Stimulated activated CD4-positive, alpha-beta T cell treated with anti-CD3 and anti-CD28 coated beads, Interleukin-12 subunit alpha, Interleukin-12 subunit beta, amount 100 ng/mL, for 24 hours (primary cell): ENCODE results near the gene RPS27L.
"Not testable (repeated sequence)": the region's sequence is repeated elsewhere in the genome, so short reads cannot be mapped to it uniquely, and the experiment has no call there.

Experiments used
- DNase-seq, 2 experiments: peaks; one replicate each; pipeline ENCODE4 v3.0.0-alpha.2; 2020; ENCODE audit warnings: low read depth in 2 of 2

The RPS27L gene

DNA sequence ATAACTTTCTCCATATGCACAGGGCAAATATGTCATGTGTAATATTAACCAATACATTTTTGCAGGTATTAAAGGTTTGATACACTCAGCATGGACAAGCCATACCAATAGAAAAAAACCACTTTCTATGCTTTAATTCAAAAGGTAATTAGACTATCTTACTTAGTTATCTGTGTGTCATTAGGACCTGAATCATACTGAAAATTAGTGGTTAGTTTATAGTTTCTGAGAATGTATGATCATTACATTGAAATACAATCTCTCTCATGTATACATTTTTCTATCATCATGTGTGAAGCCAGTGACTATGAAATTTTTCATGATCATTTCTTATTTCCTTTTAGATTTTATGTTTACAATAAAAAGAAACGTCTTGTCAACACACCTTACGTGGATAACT is 16.3 kb downstream of the RPS27L start:
- no peak for DNase-seq

DNA sequence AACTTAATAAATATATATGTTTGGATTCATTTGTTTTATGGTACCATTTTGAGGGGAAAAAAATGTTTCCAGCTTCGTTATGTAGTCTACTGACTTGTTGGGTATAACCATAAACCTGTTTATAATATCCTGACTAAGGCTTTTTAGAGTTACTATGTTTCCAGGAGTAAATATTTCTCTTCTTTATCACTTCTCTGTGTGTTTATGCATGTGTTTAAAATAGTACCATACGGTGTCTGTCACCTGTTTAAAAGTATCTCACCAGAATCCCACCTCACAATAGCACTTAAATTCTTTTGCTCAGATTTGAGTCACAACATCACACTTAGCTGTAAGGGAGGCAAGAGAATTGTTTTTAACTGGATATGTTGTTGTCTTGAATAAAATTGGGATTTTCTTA is 20.5 kb downstream of the RPS27L start:
- no peak for DNase-seq

DNA sequence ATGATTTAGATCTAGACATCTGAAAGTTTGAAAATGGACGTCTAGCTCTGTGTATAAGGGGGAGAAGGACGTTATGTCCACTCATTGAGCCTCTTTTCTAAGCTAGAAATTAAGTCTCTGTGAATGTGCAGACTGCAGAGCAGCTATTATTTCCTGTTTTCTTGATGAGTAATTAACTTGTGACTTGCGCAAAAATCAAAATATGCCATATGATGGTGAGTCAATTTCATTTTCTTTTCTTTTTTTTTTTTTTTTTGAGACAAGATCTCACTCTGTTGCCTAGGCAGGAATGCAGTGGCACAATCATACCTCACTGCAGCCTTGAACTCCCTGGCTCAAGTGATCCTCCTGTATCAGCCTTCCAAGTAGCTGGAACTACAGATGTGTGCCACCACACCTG is 21.5 kb downstream of the RPS27L start:
- DNase-seq = no peak

DNA sequence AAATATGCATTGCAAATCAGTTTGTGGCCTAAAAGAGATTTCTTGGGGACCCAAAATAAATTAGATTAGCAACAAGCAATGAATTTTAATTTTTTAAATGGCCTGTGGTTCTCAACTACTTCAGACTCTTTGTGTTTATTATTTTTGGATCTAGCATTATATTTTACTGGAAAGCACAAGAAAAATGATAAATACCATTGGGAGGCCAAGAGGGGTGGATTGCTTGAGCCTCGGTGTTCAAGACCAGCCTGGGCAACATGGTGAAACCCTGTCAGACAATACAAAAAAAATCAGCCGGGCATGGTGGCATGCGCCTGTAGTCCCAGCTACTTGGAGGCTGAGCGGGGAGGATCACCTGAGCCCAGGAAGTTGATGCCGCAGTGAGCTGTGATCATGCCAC is 22.0 kb downstream of the RPS27L start:
- DNase-seq = no peak

DNA sequence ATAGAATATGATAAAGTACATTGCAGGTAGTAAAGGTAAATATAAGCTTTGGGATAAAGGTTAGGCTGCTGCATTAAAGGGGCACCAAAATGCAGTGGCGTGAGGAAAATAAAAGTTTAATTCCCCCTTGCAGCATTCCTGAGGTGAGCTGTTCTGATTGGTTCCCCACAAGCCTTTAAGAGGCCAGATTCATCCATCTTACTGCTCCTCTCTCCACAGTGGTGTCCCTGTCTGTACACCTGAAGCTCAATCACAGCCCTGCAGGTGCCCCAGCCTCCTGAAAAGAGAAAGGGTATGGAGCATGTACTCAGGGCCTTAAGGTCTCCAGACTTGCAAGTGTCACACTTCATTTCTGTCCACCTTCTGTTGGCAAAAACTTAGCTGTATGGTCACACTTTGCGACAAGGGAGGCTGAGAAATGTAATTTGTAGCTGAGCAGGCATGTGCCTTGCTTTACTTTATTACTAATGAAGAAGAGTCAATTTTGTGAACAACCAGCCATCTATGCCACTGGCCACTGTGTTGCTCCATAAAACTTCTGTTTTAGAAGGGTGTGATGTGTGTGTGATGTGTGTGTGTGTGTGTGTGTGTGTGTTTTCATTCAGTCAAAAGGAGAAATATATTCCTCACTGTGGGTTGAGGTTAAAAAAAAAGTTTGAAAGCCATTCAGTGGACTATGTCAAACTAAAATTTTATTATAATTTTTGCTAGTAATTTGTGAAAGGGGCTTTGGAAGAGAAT is 22.9 kb downstream of the RPS27L start:
- no peak for DNase-seq

GRCh38 chr15:63133786-63134185 is 23.5 kb downstream of the RPS27L start:
- DNase-seq = no peak

DNA sequence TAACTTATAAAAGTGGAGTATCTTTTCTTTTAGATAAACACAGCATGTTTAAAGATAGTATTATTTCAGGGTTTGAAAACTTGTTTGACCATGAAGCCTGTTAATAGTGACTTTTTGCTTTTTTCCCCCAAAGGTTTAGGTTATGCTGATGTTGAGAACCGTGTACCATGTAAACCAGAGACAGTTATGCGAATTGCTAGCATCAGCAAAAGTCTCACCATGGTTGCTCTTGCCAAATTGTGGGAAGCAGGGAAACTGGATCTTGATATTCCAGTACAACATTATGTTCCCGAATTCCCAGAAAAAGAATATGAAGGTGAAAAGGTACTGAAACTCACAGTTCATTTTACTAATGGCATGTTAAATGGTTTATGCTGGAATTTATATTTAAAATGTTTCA is 30.6 kb downstream of the RPS27L start:
- no peak for DNase-seq

DNA sequence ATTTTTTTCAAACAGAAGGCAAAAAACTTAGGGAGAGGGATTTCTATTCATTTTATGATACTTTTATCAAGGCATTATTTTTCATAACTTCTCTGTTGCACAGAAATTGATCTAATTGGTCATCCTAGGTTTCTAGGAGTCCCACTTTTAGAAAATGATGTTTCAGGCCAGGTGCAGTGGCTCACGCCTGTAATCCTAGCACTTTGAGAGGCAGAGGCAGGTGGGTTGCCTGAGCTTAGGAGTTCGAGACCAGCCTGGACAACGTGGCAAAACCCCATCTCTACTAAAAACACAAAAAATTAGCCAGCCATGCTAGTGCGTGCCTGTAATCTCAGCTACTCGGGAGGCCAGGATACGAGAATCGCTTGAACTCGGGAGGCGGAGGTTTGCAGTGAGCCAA is 32.8 kb downstream of the RPS27L start:
- DNase-seq = no peak

DNA sequence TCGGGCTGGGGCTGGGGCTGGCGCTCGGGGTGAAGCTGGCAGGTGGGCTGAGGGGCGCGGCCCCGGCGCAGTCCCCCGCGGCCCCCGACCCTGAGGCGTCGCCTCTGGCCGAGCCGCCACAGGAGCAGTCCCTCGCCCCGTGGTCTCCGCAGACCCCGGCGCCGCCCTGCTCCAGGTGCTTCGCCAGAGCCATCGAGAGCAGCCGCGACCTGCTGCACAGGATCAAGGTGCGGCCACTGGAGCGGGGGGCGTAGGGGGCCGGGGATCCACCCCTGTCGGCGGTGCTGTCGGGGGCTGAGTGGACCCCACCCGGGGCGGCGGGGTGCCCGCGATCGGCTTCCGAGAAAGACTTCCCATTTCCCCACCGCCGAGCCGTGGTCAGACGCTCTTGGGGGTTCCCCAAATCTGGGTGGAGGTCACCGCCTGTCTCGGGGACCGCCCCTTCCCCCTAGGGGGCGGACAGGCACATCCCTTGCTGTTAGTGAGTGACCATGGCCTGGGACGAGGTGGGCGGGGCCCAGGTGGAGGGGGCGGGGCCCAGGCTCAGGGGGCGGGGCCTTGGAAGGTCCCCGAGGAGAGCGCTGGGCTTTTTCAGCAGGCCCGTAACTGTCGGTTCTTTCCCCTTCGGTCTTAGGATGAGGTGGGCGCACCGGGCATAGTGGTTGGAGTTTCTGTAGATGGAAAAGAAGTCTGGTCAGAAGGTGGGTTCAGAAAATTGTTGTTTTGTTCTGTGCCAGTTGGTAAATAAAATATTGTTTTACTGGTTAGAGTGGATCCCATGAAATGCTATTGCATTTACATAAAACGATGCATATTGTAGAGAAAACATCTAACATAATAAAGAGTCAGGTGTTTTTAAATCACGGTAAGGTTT is 35.0 kb downstream of the RPS27L start:
- peak; percentile 24 to 57 for DNase-seq

DNA sequence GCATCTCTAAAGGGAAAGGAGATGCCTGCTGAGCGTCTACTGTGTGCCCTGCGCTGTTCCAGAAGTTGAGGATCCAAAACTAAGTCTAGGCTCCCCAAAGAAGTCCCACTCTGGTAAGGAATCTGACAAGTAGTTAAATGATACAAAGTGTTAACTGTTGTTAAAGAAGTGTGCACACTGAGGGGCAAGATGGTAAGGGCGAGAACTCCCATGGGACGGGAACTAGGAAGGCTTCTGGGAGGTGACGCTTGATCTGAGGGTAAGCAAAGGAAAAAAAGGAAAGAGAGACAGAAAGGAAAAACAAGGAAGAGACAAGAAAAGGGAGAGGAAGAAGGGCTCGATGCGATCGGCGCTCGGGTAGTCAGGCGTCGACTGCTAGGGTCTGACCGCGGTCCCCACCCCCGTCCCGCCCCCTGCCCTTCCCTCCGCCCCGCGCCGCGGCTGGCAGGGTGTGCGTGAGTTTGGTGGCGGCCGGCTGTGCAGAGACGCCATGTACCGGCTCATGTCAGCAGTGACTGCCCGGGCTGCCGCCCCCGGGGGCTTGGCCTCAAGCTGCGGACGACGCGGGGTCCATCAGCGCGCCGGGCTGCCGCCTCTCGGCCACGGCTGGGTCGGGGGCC is 35.8 kb downstream of the RPS27L start, which contains the start of gene LACTB:
Gene LACTB (plus strand): TSS at position 480 of the 620 bp plus-strand sequence. CDS start 11 bp downstream, at position 491.
- peak; percentile 57 to 67 for DNase-seq

GRCh38 chr15:63118854-63119253 is 38.4 kb downstream of the RPS27L start:
- no peak for DNase-seq

- no peak for DNase-seq
Measured at GRCh38 chr15:63114465-63114864, 42.8 kb downstream of the RPS27L start.

GRCh38 chr15:63112871-63113270 is 44.4 kb downstream of the RPS27L start:
- DNase-seq = no peak

- no peak for DNase-seq
Measured at GRCh38 chr15:63111481-63111880, 45.8 kb downstream of the RPS27L start.

DNA sequence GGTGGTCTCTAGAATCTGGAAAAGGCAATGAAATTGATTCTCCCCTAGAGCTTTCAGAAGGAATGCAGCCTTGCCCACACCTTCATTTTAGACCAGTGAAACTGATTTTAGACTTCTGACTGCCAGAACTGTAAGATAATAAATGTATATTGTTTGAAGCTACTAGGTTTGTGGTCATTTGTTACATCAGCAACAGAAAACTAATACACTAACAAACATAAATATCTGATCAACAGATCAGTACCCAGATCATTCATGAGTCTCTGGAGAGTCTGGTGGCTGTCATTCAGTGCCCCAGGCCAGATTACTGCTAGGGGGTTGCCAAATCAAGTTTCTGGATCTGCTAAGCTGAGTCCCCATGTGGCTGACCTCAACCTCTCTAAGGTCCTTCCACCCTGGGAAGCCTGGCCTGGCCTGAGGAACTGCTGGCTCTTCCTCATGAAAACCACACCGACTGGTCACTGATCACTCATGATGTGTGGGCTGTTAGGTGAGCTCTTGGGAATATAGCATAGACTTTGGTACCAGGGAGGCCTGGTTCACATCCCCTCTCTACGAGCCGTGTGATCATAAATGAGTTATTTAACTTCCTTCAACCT is 46.8 kb downstream of the RPS27L start:
- DNase-seq = no peak

DNA sequence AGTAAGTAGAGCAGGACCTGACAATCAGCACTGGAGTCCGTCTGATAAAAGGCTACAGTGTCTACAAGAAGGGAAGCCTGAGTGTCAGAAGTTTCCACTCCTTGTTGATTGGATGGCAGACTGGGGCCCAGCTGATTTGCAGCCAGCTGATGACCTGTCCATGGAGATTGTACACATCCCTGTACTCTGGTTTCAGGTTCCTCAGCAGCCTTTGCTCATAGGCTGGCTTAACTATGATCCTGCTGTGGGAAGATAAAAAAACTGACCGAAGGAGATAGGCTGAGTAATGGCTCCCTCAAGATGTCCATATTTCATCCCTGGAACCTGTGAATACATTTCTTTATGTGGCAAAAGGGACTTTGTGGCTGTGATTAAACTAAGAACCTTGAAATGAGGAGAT is 47.4 kb downstream of the RPS27L start:
- no peak for DNase-seq

DNA sequence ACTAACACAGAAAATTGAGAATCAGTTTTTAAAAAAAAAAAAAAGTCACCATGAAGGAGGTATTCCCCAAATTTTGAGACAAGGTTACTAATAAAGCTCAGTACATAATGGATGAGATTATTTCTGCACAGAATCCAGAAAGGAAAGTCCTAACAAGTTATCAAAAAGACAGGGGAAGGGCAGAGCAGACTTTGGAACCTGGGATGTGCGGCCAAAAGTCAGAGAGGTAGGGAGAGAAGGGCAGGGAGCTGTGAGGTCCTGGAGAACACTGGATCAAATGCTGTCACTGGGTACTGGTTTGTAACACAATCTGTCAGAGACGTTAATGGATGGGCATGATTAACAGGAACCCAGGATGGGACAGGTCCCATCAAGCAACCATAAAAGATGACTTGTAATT is 47.8 kb downstream of the RPS27L start:
- no peak for DNase-seq

DNA sequence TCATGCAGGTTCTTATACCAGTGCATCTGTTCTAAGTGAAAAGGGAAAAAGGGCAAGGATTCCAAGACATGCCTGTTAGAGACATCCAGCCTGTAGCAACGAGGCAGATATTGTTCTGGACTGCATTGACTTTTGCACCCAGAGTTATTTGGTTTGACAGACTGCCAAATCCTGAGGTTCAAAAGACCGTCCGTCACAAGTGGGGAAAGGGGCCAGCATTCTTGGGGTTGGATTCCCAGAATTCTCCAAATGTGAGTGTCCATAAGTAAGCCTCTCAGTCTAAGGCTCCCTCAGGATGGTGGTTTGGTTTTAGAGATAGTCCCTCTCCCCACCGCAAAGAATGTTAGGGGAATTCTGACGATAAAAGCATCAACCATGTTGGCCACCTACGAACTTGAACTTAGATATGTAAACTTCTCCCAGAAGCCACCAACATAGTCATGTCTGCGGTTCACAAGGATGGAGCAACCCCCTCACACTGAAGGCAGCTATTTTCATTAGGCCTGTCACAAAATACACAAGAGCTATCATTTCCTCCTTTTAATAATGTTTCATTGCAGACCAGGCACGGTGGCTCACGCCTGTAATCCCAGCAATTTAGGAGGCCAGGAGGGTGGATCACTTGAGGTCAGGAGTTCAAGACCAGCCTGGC is 49.3 kb downstream of the RPS27L start:
- no peak for DNase-seq

DNA sequence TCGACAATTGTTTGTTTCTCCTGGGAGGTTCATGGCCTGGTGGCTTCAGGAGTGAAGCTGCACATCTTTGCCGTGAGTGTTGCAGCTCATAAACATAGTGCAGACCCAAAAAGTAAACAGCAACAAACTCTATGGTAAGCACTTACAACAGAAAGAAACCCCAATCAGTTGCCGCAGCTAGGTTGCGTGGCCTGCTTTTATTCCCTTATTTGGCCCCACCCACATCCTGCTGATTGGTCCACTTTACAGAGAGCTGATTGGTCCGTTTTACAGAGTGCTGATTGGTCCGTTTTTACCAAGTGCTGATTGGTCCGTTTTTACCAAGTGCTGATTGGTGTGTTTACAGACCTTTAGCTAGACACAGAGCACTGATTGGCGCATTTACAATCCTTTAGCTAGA is 51.9 kb downstream of the RPS27L start:
- not testable (repeated sequence) for DNase-seq

DNA sequence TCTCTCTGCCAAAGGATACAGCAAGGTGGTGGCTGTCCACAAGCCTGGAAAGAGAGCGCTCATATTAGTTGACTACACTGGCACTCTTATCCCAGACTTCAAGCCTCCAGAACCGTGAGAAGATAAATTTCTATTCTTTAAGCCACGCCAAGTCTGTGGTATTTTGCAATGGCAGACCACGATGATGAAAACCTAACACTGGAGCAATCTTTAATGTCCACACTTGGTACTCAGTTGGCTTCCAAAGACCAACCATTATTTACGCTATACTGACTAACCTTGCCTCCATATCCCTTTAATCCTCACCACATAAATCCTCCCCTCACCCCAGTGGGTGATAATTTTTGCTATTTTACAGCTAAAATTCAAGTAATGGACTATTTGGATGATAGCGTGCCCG is 52.5 kb downstream of the RPS27L start:
- no peak for DNase-seq

GRCh38 chr15:63103416-63103815 is 53.9 kb downstream of the RPS27L start:
- no peak for DNase-seq

DNA sequence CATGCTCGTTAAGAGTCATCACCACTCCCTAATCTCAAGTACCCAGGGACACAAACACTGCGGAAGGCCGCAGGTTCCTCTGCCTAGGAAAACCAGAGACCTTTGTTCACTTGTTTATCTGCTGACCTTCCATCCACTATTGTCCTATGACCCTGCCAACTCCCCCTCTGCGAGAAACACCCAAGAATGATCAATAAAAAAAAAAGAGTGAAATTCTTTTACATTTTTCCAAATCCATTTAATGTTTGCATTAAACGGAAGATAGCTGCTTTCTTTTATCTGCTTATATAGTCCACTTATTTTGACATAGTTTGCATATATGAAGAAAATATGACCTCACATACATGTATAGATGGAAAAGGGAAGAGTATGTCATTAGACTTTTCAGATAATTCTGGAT is 57.7 kb downstream of the RPS27L start:
- DNase-seq = not testable (repeated sequence)
